Measurements from ENCODE around the gene CLDN11.

The CLDN11 gene

DNA sequence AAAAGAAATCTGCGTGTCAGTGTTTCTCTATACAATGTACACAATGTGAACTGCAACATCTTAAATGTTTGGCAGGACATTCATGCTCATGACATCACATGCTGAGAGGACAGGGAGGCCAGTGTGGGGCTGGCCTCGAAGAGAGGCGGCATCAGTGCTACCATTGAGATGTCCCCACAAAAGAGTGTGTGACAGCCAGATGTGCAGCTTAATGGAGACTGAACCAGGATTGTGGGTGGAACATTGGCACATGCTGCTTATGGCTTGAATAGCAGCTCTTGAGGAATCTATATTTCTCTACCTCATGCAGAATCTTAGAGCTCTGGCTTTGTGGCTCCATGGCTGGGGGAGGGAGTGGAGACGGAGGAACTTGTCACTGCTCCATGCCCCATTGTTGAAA is 18.5 kb downstream of the CLDN11 start:
- TF ChIP-seq, protein P1, sequence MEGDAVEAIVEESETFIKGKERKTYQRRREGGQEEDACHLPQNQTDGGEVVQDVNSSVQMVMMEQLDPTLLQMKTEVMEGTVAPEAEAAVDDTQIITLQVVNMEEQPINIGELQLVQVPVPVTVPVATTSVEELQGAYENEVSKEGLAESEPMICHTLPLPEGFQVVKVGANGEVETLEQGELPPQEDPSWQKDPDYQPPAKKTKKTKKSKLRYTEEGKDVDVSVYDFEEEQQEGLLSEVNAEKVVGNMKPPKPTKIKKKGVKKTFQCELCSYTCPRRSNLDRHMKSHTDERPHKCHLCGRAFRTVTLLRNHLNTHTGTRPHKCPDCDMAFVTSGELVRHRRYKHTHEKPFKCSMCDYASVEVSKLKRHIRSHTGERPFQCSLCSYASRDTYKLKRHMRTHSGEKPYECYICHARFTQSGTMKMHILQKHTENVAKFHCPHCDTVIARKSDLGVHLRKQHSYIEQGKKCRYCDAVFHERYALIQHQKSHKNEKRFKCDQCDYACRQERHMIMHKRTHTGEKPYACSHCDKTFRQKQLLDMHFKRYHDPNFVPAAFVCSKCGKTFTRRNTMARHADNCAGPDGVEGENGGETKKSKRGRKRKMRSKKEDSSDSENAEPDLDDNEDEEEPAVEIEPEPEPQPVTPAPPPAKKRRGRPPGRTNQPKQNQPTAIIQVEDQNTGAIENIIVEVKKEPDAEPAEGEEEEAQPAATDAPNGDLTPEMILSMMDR (conservative IDR thresholded peaks at IDR 0.05; ENCODE audit: low read length), result no peak
- no peak for DNase-seq (ENCODE audit: low read depth)
- H3K4me3 ChIP-seq (ENCODE audit: low read length), result no peak overlapping the region

DNA sequence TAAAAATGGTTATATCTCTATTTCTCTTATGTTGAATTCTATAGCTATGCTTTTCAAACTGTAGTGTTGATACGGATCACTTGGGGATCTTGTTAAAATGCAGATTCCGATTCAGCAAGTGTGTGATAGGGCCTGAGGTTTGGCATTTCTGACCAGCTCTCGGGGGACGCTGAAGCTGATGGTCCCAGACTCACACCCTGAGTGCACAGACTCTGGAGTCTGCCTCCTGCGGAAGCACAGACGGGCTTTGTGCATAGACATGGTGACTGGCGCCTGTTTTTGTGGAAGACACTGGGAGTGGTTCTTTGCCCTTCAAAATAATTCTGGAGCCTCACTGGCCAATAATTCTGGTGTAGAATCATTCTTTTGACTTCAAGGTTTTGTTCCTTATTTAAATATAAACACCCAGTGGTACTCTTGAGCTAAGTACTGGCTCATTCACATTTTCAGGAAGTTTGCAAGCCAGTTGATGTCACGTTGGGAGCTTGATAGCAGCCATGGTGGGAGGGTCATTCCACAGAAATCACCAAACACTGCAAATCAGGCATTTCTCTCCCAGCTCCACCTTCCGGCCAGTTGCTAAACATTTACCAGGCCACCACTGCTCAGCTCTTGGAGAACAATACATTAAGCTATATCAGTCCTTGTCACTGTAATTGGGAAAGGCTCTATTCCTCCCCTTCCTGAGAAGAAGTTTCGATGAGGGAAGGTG is 19.2 kb downstream of the CLDN11 start:
- no peak for DNase-seq (ENCODE audit: low read depth)
- TF ChIP-seq, protein P1 (conservative IDR thresholded peaks at IDR 0.05; ENCODE audit: low read length), result no peak
- no peak overlapping the region for H3K4me3 ChIP-seq (ENCODE audit: low read length)

DNA sequence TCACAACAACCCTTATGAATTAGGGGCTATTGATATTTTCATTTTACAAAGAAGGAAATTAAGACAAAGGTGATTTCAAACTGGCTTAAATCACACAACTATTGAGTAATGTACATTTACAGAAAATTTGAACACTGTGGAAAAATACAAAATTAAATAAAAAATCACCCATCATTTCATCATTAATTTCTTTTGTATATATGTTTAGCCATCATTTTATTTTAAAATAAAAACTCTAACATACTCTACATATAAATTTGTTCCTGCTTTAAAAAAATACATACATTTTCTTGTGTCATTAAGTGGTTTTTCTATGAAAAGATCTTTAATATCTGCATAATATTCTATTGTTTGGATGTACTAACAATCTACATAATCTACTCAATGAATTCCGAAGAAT is 20.2 kb downstream of the CLDN11 start:
- H3K4me3 ChIP-seq (ENCODE audit: low read length), result no peak overlapping the region
- no peak for DNase-seq (ENCODE audit: low read depth)
- TF ChIP-seq, protein P1 (conservative IDR thresholded peaks at IDR 0.05; ENCODE audit: low read length), result no peak

DNA sequence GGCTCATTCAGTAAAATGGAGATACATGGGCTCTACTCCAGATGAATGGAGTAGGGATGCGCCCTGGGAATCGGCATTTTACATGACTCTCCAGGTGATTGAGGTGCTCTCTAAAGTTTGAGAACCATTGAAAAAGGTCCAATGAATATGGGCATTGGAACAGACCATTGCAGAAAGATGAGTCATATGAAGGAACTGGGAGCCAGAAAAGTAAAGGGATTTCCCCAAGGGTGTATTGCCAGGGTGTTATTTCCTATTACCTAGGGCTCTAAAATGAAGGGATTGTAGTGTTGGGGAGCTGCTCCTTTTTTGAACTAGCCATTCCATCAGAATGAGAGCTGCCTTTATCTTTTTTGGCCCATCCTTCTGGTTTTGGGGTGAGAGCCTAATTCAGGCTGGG is 21.7 kb downstream of the CLDN11 start:
- TF ChIP-seq, protein P1 (conservative IDR thresholded peaks at IDR 0.05; ENCODE audit: low read length), result no peak
- no peak for DNase-seq (ENCODE audit: low read depth)
- H3K4me3 ChIP-seq (ENCODE audit: low read length), result no peak overlapping the region

DNA sequence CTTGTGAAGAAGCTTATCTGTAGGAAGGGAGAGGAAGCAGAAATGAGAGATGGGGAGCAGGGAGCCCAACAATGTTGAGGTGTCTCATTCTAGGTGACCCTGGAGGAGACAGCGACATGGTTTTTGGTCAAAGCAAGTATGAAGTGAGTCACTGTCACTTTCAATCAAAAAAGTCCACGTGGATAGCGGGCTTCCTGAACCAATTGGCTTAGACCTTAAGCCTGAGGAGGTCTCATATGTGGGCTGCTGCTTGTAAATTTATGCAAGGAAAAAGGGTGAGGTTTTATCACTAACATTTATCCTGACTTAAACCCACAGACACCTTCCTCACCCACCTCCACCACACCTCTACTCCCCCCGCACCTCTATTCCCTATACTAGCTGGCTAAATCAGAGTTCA is 22.7 kb downstream of the CLDN11 start:
- no peak overlapping the region for H3K4me3 ChIP-seq (ENCODE audit: low read length)

DNA sequence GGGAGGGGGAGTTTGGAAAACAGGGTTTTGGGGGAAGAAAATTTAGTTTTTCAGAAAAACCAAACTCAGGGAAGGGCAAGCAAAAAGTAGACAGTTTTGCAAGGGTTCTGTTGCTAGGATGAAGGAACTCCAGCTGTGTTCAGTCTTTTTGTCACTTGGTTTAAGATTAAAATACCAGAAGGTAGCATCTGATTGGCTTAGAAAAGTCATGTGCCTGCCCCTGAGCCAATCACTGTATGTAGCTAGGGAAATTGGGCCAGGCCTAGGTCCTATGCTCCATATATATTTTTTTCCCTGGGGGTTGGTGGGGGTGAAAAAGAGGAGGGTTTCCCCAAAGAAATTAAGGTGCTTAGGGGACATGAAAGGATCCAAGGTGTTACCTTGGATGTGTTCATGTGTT is 24.3 kb downstream of the CLDN11 start:
- no peak overlapping the region for H3K4me3 ChIP-seq (ENCODE audit: low read length)
- DNase-seq (ENCODE audit: low read depth), result no peak
- TF ChIP-seq, protein P1 (conservative IDR thresholded peaks at IDR 0.05; ENCODE audit: low read length), result no peak

More for the DNA sequence above, 22.7 kb downstream of the CLDN11 start:
- TF ChIP-seq, protein P1 (conservative IDR thresholded peaks at IDR 0.05; ENCODE audit: low read length), result no peak
- no peak for DNase-seq (ENCODE audit: low read depth)

DNA sequence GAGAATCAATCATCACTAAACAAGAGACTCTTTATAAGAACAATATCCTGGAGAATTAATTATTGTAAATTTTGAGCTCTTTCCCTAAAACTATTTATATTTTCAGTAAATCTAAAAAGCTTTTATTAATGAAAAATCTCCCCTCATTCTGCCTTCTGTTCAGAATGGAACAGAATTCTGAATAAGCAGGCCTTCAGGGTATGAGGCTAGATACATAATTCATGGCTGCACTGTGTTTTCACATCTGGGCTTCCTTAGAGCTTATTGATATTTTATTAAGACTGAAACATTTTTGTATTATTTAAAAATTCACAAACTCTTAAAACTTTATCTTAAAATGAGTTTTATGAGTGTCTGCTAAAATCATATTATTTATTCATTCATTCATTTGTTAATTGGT is 24.8 kb downstream of the CLDN11 start:
- TF ChIP-seq, protein P1 (conservative IDR thresholded peaks at IDR 0.05; ENCODE audit: low read length), result no peak
- no peak for DNase-seq (ENCODE audit: low read depth)
- H3K4me3 ChIP-seq (ENCODE audit: low read length), result no peak overlapping the region
